ENCODE results near the gene RIOK2. TPM values are rescaled to one million over a fixed set of nuclear protein-coding genes. Genes with fewer than 3 reads are reported as not detected.
"Not testable (repeated sequence)": the region's sequence is repeated elsewhere in the genome, so short reads cannot be mapped to it uniquely, and the experiment has no call there.

Gene RIOK2
- polyA plus RNA-seq, 3 donors: 35.3 to 44.9 (median 42.7) TPM

DNA sequence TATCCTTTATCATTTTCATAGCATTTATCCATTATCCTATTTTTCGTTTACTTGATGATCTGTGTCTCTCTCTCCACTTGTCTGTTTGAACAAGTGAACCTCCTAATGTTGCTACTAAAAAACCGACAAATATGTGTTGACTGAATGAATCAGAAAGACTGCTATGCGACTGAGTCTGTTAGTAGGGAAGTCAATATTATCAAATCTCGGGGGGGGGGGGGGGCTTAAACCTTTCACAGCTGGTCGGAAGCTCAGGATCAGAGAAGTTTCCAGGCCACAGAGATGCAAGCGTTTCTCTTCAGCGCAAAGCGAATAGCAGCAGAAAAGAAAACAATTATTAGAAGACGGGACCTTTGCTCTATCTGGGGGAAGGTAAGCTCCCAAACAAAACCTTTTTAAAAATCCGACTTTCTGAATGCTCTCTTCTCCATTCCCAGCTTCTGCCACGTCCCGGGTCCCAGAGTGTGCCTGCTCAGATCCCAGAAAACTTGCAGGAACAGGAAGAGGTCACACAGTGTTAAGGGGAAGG lies 412 bp downstream of the RIOK2 start:
- DNase-seq (ENCODE audit: extremely low read depth in 1 of 11, low read depth in 9 of 11, low spot score in 4 of 11): peak in 1 of 11 donors; percentile 10

GRCh38 chr5:97181856-97182545 lies 1.0 kb downstream of the RIOK2 start:
- no peak for DNase-seq (ENCODE audit: extremely low read depth in 1 of 11, low read depth in 9 of 11, low spot score in 4 of 11)

DNA sequence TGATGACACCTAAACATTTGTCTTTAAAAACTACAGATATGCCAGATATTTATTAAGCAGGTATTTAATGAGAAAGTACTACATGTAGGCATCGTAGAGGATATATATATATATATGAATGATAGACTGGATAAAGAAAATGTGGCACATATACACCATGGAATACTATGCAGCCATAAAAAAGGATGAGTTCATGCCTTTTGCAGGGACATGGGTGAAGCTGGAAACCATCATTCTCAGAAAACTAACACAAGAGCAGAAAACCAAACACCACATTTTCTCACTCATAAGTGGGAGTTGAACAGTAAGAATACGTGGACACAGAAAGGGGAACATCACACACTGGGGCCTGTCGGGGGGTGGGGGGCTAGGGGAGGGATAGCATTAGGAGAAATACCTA lies 3.6 kb downstream of the RIOK2 start:
- not testable (repeated sequence) for DNase-seq (ENCODE audit: extremely low read depth in 1 of 11, low read depth in 9 of 11, low spot score in 4 of 11)

DNA sequence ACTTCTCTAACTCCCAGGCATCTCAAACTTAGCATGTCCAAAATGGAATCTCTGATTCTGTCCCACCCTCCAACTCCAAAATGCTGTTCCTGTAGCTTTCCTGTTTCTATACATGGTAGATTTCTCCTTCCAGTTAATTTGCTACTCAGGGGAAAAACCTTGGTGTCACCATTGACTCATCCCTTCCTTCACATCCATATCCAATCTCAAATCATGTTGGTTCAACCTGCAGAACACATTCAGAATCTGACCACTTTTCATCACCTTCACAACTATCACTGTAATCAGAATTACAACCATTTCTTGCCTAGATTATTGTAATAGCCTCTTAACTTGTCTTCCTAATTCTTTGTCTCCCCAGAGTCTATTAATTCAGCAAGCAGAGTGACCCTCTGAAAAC lies 10.8 kb downstream of the RIOK2 start:
- DNase-seq (ENCODE audit: extremely low read depth in 1 of 11, low read depth in 9 of 11, low spot score in 4 of 11): no peak

GRCh38 chr5:97171703-97172102 lies 11.3 kb downstream of the RIOK2 start:
- DNase-seq (ENCODE audit: extremely low read depth in 1 of 11, low read depth in 9 of 11, low spot score in 4 of 11): no peak

- DNase-seq (ENCODE audit: extremely low read depth in 1 of 11, low read depth in 9 of 11, low spot score in 4 of 11): no peak
Observed at GRCh38 chr5:97167435-97167834, 15.6 kb downstream of the RIOK2 start.

DNA sequence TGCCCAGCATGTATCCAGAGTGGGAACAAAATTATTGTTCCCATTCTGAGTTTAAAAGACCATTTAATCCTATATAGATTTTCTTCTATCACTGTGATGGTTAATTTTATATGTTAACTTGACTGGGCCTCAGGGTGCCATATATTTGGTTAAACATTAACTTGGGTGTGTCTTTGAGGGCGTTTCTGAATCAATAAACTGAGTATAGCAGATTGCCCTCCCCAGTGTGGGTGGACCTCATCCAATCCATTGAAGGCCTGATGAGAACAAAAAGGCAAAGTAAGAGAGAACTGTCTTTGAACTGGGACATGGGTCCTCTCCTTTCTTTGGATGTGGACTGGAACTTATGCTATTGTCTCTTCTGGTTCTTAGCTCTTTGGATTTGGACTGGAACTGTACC lies 17.3 kb downstream of the RIOK2 start:
- no peak for DNase-seq (ENCODE audit: extremely low read depth in 1 of 11, low read depth in 9 of 11, low spot score in 4 of 11)

- no peak for DNase-seq (ENCODE audit: extremely low read depth in 1 of 11, low read depth in 9 of 11, low spot score in 4 of 11)
Observed at GRCh38 chr5:97164846-97165245, 18.2 kb downstream of the RIOK2 start.

- no peak for DNase-seq (ENCODE audit: extremely low read depth in 1 of 11, low read depth in 9 of 11, low spot score in 4 of 11)
Observed at GRCh38 chr5:97163790-97164285, 19.2 kb downstream of the RIOK2 start.

DNA sequence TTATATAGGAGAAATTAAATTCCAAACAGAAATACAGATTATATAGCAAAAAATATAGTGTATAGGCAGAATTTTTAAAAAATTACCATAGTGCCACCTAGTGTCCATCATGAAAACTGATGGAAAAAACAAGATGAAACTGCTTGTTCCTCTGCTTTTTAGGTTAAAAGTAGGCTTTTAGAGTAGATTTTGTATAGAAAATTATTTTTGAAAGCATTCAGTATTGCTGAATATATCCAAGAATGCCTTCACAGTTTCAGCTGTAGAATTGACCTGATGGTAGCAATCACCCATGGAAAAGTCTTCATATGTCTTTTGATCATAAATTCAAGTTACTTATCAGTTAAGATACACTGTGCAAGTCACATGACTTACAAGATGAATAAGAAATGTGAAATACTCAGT lies 19.7 kb downstream of the RIOK2 start:
- DNase-seq (ENCODE audit: extremely low read depth in 1 of 11, low read depth in 9 of 11, low spot score in 4 of 11): no peak

GRCh38 chr5:97162045-97162444 lies 21.0 kb downstream of the RIOK2 start:
- peak; percentile 51 to 79 (median 71) for DNase-seq (ENCODE audit: extremely low read depth in 1 of 11, low read depth in 9 of 11, low spot score in 4 of 11)

- no peak for DNase-seq (ENCODE audit: extremely low read depth in 1 of 11, low read depth in 9 of 11, low spot score in 4 of 11)
Observed at GRCh38 chr5:97157689-97158088, 25.4 kb downstream of the RIOK2 start.

- no peak for DNase-seq (ENCODE audit: extremely low read depth in 1 of 11, low read depth in 9 of 11, low spot score in 4 of 11)
Observed at GRCh38 chr5:97151370-97151769, 31.7 kb downstream of the RIOK2 start.

GRCh38 chr5:97150401-97150800 lies 32.6 kb downstream of the RIOK2 start:
- DNase-seq (ENCODE audit: extremely low read depth in 1 of 11, low read depth in 9 of 11, low spot score in 4 of 11): no peak

GRCh38 chr5:97149709-97150108 lies 33.3 kb downstream of the RIOK2 start:
- no peak for DNase-seq (ENCODE audit: extremely low read depth in 1 of 11, low read depth in 9 of 11, low spot score in 4 of 11)

GRCh38 chr5:97148288-97148687 lies 34.8 kb downstream of the RIOK2 start:
- no peak for DNase-seq (ENCODE audit: extremely low read depth in 1 of 11, low read depth in 9 of 11, low spot score in 4 of 11)

DNA sequence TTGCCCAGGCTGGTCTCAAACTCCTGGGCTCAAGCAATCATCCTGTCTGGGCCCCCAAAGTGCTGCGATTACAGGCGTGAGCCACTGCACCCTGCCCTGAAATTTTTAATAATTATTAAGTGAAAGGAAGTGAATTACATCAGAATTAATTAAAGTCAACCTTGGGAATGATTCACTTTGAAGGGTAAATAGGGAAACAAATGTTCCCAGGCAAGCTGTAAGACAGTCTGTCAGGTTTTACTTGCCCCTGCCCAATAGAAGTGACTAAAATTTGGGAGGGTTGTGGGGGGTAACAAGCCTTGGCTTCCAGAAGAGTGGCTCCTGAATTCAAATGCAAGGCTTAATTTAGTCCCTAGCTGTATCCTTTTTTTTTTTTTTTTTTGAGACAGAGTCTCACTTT lies 39.3 kb downstream of the RIOK2 start:
- DNase-seq (ENCODE audit: extremely low read depth in 1 of 11, low read depth in 9 of 11, low spot score in 4 of 11): no peak

DNA sequence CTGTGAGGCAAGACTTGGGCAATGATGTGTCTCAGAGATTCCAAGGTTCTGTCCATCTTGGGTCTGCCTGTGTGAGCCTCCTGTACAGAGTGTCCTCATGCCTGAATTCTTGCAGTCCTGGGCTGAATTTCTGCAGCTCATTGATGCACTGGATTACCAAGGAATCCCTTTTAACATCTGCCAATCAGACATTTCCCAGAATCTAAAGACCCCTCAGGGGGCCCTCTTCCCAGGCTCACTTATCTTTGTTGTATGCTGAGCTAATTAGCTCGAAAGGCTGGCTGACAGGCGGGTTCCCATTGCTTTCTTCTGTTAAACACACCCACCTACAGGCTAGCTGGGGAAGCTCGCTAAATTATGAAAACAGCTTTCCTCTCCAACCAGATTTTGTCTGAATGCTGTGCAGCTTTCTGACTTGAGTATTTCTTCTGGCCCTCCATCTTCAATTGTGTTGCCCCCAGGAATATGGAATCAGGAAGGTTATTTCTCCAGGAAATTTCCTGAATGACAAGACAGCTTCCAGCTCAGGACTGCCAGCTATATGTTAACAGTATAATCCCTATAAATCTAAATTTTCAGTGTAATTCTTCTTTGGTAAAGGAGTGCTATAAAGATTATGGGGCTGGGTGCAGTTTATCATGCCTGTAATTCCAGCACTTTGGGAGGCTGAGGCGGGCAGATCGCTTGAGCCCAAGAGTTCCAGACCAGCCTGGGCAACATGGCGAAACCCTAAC lies 40.4 kb downstream of the RIOK2 start, which contains the start of gene LIX1:
TSS of gene LIX1 (minus strand) at position 91 of the 734 bp plus-strand sequence. CDS start at position 56, 35 bp downstream.
- DNase-seq (ENCODE audit: extremely low read depth in 1 of 11, low read depth in 9 of 11, low spot score in 4 of 11): peak; percentile 20 to 51 (median 29)

GRCh38 chr5:97141539-97141938 lies 41.5 kb downstream of the RIOK2 start:
- no peak for DNase-seq (ENCODE audit: extremely low read depth in 1 of 11, low read depth in 9 of 11, low spot score in 4 of 11)

DNA sequence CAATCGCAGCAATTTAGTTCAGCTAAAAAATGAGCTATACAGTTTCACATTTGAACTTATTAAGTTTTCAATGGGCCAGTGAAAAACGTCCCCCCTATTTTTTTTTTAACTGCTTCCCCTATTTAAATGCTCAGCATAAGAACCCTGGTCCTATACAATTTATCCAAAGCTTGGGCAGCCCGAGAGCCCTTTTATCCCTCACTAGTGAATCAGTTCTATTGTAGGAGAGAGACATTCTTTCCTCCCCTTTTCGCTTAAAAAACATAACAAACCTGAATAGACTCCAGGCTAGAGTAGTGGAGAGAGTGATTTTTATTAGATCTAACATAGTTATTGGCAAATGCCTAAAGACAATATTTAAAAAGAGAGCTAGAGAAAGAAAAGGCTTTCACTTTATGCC lies 42.0 kb downstream of the RIOK2 start:
- DNase-seq (ENCODE audit: extremely low read depth in 1 of 11, low read depth in 9 of 11, low spot score in 4 of 11): no peak
